ENCODE measurements around the gene RASIP1. TPM values are rescaled to one million over a fixed set of nuclear protein-coding genes. Genes with fewer than 3 reads are reported as not detected.

Gene RASIP1
- total RNA-seq, 1 experiment from 2014 or later = 0.09 TPM

DNA sequence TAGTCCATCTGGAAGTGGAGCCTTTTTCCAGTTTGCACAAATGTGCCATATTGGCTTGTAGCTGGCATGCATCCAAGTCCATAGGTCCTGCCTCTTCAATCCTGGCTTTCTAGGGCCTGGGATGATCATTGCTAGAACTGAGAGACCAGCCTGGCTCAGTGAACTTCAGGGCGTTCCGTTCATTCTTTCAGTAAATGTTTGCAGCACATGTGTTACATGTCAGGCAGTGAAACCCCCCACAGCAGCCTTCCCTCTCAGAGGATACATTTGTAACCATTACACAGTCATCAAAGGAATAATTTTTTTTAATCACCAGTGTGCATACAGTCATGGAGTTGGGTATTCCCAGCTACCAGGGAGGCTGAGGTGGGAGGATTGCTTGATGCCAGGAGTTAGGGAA is 35.0 kb downstream of the RASIP1 start:
- Mint-ChIP-seq H3K36me3 (ENCODE audit: insufficient read depth, unreplicated experiment) (peaks cover 5% of the 10 kb centered on the region), H3K9me3 (ENCODE audit: low read depth, unreplicated experiment) (peaks cover 3% of the 10 kb centered on the region), H3K4me3 (ENCODE audit: low read depth, unreplicated experiment) (no peak overlapping the region), H3K27ac (ENCODE audit: unreplicated experiment) (no peak overlapping the region), H3K4me1 (ENCODE audit: low read depth, unreplicated experiment) (no peaks in the 10 kb centered on the region), H3K27me3 (ENCODE audit: unreplicated experiment) (no peaks in the 10 kb centered on the region)
- CTCF ChIA-PET = no interaction called here
- BruUV-seq (replicated peaks) = no TSS peak
- TF ChIP-seq, protein P1, sequence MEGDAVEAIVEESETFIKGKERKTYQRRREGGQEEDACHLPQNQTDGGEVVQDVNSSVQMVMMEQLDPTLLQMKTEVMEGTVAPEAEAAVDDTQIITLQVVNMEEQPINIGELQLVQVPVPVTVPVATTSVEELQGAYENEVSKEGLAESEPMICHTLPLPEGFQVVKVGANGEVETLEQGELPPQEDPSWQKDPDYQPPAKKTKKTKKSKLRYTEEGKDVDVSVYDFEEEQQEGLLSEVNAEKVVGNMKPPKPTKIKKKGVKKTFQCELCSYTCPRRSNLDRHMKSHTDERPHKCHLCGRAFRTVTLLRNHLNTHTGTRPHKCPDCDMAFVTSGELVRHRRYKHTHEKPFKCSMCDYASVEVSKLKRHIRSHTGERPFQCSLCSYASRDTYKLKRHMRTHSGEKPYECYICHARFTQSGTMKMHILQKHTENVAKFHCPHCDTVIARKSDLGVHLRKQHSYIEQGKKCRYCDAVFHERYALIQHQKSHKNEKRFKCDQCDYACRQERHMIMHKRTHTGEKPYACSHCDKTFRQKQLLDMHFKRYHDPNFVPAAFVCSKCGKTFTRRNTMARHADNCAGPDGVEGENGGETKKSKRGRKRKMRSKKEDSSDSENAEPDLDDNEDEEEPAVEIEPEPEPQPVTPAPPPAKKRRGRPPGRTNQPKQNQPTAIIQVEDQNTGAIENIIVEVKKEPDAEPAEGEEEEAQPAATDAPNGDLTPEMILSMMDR (IDR thresholded peaks at IDR 0.05; ENCODE audit: unreplicated experiment) = no peak
- DNase-seq = no peak
- intact Hi-C loops (cut with micrococcal nuclease; ENCODE audit: unreplicated experiment) = no loop called here

DNA sequence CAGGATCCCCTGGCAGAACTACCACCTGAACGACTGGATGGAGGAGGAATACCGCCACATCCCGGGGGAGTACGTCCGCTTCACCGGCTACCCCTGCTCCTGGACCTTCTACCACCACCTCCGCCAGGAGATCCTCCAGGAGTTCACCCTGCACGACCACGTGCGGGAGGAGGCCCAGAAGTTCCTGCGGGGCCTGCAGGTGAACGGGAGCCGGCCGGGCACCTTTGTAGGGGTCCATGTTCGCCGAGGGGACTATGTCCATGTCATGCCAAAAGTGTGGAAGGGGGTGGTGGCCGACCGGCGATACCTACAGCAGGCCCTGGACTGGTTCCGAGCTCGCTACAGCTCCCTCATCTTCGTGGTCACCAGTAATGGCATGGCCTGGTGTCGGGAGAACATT is 37.1 kb downstream of the RASIP1 start:
- Mint-ChIP-seq H3K4me1 (ENCODE audit: low read depth, unreplicated experiment) (no peaks in the 10 kb centered on the region), H3K27me3 (ENCODE audit: unreplicated experiment) (no peaks in the 10 kb centered on the region), H3K4me3 (ENCODE audit: low read depth, unreplicated experiment) (no peak overlapping the region), H3K9me3 (ENCODE audit: low read depth, unreplicated experiment) (peaks cover 3% of the 10 kb centered on the region), H3K27ac (ENCODE audit: unreplicated experiment) (no peak overlapping the region), H3K36me3 (ENCODE audit: insufficient read depth, unreplicated experiment) (peaks cover 5% of the 10 kb centered on the region)
- no peak for DNase-seq
- CTCF ChIA-PET = no interaction called here
- BruUV-seq (replicated peaks) = no TSS peak
- intact Hi-C loops (cut with micrococcal nuclease; ENCODE audit: unreplicated experiment) = no loop called here
- TF ChIP-seq, protein P1 (IDR thresholded peaks at IDR 0.05; ENCODE audit: unreplicated experiment) = no peak

DNA sequence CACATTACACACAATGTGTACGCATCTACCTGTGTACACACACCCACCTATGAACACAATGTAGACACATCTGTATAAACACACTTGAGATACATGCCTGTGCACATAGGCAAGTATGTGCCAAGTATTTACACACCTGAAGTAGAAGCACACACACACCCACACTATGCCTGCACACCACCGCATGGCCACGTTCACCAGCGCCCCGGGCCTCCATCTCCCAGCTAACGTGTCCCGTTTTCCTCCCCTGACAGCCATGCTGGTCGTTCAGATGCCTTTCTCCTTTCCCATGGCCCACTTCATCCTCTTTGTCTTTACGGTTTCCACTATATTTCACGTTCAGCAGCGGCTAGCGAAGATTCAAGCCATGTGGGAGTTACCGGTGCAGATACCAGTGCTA is 37.7 kb downstream of the RASIP1 start:
- intact Hi-C loops (cut with micrococcal nuclease; ENCODE audit: unreplicated experiment) = no loop called here
- no peak overlapping the region for H3K4me3 Mint-ChIP-seq (ENCODE audit: low read depth, unreplicated experiment)
- no peaks in the 10 kb centered on the region for H3K27me3 Mint-ChIP-seq (ENCODE audit: unreplicated experiment)
- peaks cover 3% of the 10 kb centered on the region for H3K9me3 Mint-ChIP-seq (ENCODE audit: low read depth, unreplicated experiment)
- H3K36me3 Mint-ChIP-seq (ENCODE audit: insufficient read depth, unreplicated experiment) = peaks cover 4% of the 10 kb centered on the region
- TF ChIP-seq, protein P1 (IDR thresholded peaks at IDR 0.05; ENCODE audit: unreplicated experiment) = no peak
- no peak for DNase-seq
- no peak overlapping the region for H3K27ac Mint-ChIP-seq (ENCODE audit: unreplicated experiment)
- H3K4me1 Mint-ChIP-seq (ENCODE audit: low read depth, unreplicated experiment) = no peaks in the 10 kb centered on the region
- CTCF ChIA-PET = no interaction called here
- no TSS peak for BruUV-seq (replicated peaks)

DNA sequence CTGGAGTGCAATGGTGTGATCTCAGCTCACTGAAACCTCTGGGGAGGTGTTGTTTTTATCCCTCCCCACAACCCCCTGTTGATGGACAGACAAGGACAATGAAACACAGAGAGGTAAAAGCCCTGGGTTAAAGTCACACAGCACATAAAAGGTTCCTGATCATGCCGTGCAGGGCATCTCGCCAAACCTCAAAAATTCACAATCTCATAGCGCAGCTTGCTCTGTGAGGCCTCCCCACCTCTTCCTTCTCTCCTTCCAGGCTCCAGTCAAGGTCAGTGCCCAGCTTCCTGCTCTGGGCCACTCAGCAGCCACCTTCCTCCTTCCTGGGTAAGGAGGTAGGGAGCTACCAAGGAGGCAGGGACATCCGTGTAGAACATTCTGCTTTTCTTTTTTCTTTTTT is 42.4 kb downstream of the RASIP1 start:
- Mint-ChIP-seq H3K4me3 (ENCODE audit: low read depth, unreplicated experiment) (no peak overlapping the region), H3K9me3 (ENCODE audit: low read depth, unreplicated experiment) (no peaks in the 10 kb centered on the region), H3K27me3 (ENCODE audit: unreplicated experiment) (no peaks in the 10 kb centered on the region), H3K4me1 (ENCODE audit: low read depth, unreplicated experiment) (peaks cover 22% of the 10 kb centered on the region), H3K36me3 (ENCODE audit: insufficient read depth, unreplicated experiment) (peaks cover 15% of the 10 kb centered on the region), H3K27ac (ENCODE audit: unreplicated experiment) (no peak overlapping the region)
- intact Hi-C loops (cut with micrococcal nuclease; ENCODE audit: unreplicated experiment) = no loop called here
- TSS peak; percentile 15 for BruUV-seq (replicated peaks)
- DNase-seq = peak; percentile 42
- TF ChIP-seq, protein P1 (IDR thresholded peaks at IDR 0.05; ENCODE audit: unreplicated experiment) = no peak
- CTCF ChIA-PET = interaction anchor here (1.2 kb wide), 1 partner anchor 13 kb away, joined by 6 read pairs; no protein-coding TSS in a partner anchor
